Neural progenitor cell (in vitro differentiated cells): ENCODE measurements around the gene SLC16A6.

ENCODE experiments used
- CTCF ChIP-seq: fragments of 200-600 bp; sonication (generic); IDR thresholded peaks from 2 replicates; pipeline ENCODE4 v1.5.1; 2017; ENCODE audit warnings: antibody characterized with exemption, mild to moderate bottlenecking
- EZH2 ChIP-seq: fragments of 200-600 bp; sonication (generic); IDR thresholded peaks from 2 replicates; pipeline ENCODE4 v1.6.1; 2017; ENCODE audit warnings: antibody characterized with exemption, mild to moderate bottlenecking, moderate library complexity

- no peak for TF ChIP-seq EZH2
- TF ChIP-seq CTCF, result no peak
Observed at GRCh38 chr17:68318103-68318991, 27.4 kb upstream of the SLC16A6 start.
